RPMI8226 (cell line): ENCODE results near the gene SWAP70.

Experiments used
- DNase-seq: peaks from one replicate; pipeline ENCODE4 v3.0.0-alpha.2; 2015

SWAP70 gene

DNA sequence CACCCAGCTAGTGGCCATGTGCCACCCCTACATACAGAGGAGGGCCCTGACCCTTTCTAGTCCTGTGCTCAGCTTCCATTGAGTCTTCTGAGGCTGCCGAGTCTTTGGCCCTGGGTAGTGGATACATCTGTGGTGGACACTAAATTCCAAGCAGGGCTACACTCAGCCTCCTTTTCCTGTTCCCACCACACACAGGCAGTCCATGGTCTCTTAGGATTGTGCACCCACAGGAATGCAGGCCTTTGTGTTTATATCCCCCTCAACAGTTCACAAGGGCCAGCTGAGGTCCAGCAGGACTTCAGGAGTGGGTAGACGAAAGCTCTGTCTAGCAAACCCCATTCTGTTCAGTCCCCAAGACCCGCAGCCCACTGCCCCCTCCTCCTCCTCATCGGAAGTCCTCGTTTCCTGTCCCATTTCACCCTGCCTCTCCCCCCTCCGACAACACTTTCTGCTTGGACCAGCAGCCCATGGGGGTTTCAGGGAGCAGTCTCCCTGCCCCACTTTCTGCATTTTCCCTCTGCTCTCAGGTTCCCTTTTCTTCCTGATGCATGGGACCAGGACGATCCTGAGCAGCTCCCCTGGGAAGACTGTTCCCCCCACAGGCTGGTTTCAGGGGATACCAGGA lies 91.8 kb downstream of the SWAP70 start:
- DNase-seq, result no peak

DNA sequence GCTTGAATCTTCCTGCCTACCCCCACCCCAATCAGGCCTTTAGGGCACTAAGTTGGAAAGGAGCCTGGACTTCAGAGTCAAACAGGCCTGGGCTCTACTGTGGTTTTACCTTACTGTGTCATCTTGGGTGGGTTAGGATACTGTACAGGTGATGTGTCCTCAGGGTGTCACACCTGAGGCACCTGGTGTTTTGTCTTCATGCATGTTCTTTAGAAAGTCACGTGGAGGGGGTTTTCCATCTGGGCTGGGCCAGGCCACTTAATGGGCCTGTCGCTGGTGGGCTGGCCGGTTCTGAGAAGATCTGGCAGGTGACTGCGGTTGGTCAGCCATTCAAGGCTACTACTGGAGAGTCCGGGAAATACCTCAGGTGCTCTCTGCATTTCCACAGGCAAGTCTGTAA lies 92.6 kb downstream of the SWAP70 start:
- no peak for DNase-seq

DNA sequence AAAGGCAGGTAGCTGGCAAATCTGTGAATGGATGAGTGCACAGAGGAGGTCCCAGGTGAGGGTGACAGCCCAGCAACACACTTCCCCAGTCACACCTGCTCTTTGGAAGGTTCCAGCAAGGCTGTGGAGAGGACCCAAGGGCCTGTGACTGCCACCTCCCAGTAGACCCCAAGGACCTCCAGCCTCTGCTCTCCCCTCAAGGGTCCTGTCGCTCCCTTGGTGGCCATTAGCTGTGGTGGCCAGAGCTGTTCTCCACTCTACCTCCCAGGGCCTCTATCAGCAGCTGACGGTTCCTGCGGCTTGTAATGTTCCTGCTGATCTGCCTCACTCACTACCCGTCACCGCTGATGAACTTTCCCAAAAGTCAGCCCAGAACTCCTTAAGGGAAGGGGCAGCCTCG lies 93.0 kb downstream of the SWAP70 start:
- no peak for DNase-seq

DNA sequence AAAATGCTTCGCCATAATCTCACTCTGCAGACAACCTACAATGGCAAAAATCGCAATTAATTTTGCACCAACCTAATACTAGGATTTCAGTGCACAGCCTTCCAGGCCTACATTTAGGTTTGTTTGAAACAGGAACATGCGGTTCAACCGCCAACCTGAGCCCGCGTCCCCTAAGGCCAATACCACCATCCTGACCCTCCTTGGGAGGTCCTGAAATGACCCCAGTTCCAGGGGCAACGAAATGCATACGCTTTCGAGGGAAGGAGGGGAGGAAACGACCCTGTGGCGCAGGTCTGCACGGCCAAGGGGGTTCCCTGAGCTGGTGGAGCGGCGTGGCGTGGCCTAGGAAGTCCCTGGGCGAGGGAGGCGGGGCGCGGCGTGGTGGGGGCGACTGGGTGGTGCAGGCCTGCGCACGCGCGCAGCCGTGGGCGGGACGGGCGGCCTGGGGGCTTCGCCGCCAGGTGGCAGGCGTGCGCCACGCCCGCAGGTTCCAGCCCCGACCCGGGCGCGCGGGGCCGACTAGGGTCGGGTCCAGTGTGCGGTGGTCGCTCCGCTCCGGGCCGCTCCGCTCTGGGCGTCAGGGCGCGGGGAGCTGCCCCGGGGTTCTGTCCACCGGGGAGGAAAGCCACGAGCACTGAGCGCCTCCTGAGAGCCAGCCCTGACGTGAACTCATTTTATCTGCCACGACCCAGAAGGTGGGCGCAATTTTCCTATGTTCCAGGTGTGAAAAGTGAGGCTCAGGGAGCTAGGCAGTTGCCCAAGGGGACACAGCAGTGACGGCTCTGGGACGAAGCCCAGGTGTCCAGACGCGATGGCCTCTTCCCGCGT lies 94.1 kb downstream of the SWAP70 start:
- peak; percentile 88 for DNase-seq

DNA sequence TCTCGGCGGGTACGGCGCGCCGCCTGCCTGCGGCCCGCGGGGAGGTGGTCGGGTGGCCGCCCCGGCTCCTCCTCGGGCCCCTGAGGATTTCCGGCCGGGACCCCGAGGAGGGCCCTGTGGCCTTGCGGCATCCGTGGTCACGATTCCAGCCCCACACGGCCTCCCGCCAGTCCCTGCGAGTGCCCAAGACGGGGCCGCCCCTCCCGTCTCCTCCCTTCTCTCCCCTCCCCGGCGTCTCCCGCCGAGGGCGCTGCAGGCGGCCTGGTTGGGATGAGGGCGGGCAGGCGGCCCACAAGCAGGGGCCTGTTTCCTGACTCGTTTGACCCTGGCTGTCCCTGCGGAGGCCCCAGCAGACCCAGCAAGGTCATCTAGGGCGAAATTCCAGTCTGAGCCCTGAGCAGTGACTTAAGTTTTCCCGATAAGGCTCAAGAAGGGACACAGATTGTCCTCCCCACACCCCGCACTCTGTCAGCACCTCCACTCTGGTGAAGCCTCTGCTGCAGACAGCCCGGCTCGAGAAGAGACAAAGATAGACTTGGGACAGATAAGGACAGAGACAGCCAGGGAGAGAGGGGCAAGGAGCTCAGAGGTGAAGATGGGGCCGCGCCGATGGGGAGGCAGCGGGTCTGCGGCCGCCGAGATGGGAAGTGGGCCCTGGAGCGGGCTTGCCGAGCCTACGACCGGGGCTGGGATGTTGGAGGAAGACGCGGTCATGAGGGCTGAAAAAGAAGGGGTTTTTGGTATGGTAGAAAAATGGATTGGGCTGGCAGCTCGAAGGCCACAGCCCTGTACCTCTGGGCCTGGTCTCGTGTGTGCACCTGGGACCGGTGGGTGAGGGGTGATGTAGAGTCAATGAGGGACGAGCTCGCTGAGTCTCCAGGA lies 95.0 kb downstream of the SWAP70 start:
- peak; percentile 66 for DNase-seq

DNA sequence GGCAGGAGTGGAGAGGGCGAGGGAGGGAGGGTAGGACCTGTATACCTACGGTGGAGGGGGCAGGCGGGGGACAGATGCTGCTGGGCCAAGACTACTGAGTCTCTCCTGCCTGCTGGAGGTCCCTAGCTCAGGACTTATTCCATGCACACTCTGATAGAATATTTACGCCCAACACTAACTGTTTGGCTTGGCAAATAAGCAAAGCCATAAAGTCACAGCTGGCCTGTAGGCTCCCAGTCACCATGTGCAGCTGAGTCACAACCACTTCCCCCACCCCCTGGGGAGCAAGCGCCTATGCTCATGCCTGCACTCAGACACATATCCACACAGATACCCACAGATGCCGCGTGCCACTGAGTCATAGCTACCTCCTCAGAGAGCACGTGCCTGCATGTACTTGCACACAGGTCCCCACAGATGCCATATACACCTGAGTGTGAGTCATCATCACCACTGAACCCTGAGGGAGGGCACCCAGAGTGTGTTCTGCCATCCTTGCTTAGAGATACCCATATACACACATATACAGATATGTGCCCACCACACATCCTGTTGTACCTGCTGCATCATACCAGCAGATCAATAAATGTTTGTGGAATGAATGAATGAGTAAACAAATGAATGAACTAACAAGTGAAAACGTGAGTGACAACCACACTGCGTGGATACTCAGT lies 95.8 kb downstream of the SWAP70 start:
- peak; percentile 69 for DNase-seq

DNA sequence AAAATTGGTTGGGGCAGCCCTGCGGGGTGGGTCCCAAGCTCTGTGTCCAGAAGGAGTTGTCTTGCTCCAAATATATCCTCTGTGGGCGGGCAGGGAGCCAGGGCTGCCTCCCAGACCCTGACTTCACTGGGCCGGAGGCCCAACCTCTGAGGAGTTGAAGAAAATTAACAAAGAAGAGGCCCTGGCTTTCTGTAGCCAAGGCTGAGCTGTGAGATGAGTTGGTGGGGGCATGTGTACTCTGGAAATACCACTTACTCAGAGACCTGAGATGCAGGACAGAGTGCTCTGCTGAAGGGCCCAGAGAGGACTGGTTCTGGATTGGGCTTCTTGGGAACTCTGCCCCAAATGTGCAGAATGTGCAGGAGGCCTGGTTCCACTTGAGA lies 96.3 kb downstream of the SWAP70 start:
- DNase-seq, result no peak

DNA sequence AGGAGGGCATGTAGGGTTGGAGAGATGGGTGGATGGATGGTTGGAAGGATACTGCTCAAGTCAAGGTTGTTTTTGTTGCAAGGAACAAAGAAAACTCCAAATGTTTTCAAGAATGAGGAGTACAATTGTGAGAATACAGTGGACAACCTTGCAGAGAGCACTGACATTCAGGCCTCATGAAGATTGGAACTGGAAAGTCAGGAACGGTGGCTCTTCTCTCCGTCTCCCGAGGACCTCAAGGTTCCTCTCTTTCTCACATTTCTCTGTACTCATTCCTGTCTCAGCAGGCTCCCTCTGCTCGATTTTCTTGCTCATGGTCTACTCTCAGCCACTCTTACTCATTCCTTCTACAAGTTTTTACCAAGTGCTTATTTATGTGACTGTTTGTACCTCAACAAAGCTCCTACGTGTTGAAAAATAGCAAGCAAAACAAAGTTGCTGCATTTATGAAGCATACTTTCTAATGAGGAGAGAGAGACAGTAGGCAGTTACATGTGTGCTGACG lies 97.6 kb downstream of the SWAP70 start:
- DNase-seq, result no peak

DNA sequence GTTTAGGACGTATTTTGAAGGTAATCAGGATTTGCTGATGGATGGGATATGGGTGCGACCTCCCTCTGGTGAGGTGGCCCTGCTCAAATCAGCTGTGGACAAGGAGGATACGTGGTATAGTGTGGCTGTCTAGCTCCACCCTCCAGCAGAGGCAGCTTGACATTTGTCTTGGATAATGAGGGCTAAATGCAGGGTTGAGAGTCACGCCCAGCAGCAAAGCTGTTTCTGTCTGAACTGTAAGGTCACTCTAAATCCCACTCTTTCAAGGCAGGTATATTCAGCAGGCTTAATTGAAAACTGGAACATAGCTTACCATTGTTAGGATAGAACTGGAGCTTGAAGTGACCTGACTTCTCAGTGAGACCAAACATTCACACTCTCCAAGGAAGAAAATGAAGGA lies 98.7 kb downstream of the SWAP70 start:
- no peak for DNase-seq

DNA sequence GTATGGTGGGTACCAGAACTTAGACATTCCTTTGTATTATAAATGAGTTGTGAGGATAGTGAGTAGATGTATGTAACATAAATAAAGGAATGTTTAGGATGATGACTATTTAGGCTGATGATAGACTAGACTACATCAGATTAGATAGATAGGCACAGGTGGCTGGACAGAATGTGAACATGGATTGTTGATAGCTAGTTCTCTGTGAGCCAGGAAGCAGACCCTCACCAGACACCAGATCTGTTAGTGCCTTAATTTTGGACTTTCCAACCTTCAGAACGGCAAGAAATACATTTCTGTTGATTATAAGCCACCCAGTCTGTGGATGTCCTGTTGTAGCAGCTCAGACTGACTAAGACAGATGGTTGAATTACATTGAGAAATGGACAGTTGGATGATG lies 99.4 kb downstream of the SWAP70 start:
- no peak for DNase-seq

DNA sequence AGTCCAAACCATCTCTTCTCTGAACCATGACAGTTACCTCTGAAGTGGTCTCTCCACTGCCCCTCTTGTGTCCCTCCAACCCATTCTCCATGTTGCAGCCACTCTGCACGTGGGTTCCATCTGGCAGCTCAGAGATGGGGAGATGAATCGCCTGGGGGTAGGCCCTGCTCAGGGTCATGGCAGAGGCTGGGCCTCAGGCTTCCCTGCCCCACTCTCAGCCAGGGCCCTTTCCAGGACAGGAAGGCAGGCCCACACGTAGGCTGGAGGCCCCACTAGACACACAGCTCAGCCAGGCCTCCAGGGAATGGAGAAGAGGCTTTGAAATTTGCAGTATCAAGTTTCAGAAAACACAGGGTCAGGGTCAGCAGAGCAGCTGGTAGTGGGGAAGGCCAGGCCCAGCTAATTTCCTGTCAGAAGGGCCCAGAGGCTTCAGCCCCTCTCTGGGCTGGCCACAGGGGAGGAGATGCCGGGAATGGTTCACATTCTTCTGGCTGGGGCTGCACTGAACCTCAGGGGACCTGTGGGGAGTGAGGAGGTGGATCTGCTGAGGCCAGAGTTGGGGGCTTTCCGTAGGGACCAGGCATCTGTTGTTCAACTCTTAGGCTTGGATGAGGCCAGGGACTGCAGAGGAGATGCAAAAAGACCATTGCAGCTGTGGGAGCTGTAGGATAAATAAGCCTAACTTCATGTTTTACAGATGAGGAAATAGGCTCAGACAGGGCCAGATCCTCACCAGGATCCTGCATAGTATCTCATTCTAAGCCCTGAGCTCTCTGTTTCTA lies 101.6 kb downstream of the SWAP70 start:
- DNase-seq, result no peak

DNA sequence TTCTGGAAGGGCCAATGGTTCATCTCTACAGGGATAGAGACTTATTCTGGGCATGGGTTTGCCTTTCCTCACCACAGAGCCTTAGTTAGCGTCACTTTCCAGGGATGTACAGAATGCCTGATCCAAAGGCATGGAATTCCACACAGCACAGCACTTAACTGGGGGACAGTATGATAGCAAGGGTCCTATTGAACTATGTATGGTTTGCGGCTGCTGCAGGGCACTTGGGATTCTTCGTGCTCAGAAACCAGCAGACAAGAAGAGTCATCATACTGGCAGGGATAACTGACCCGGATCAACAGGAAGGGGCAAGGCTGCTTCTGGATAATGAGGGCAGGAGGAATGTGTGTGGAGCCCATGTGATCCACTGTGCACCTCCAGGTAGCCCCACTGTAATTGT lies 105.7 kb downstream of the SWAP70 start:
- no peak for DNase-seq

DNA sequence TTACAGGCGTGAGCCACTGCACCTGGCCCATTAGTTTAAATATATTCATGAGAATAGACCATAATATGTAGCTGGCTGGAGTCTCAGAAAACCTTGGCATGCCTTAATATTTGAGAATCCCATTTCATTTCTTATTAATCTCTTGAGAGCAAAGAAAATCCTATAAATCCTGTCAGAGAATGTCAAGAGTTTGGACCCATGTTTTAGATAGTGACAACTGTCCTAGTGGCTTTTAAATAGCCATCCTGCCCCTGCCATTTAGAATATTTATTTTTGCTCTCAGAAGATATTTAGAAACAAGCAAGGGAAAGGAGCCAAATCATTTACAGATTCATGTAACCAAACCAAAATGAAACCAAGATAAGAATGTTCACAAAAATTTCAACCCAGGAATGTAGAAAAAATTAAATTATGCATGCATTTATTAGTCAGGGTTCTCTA lies 107.2 kb downstream of the SWAP70 start:
- DNase-seq, result no peak

DNA sequence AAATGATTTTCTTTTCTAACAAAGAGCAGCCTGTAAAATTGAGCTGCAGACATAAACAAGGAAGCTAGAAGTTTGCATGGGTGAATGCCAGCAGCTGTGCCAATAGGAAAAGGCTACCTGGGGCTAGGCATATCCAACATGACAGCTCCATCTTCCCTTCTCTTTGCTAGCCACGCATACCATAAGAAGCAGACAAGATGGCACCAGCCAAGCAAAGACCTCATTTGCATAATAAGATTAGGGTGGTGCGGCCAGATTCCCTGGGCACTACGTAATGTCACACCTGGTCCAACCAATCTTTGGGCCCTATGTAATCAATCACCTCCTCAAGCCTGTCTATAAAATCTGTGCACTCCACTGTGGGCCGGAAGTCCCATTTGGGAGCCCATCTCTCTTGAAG lies 108.3 kb downstream of the SWAP70 start:
- no peak for DNase-seq

DNA sequence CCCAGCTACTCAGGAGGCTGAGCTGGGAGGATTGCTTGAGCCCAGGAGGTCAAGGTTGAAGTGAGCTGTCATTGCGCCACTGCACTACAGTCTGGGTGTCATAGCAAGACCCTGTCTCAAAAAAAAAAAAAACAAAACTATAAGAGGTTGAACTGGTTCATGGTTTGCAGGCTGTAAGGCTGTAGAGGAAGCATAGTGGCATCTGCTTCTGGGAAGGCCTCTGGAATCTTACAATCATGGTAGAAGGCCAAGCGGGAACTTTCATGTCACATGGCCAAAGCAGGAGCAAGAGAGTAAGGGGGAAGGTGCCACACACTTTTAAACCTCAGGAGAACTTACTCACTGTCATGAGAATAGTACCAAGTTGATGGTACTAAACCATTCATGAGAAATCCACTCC lies 109.6 kb downstream of the SWAP70 start:
- DNase-seq, result no peak

DNA sequence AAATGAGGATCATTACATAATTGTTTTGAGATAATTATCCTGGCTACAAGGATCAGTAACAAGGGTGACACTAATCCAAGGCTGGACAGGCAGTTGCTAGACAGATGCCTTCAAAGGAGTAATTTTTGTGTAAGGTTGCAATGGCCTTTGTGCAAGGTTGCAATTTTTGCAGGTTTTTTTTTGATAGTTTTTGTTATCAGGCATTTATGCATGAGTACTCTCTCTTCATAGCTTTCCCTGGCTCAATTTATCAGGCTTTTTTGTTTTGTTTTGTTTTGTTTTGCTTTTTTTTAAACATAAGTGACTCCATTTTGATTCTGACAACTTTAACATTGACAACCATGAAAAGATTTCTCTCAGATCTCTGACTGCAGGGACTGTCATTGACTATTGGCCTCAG lies 110.2 kb downstream of the SWAP70 start:
- DNase-seq, result no peak

DNA sequence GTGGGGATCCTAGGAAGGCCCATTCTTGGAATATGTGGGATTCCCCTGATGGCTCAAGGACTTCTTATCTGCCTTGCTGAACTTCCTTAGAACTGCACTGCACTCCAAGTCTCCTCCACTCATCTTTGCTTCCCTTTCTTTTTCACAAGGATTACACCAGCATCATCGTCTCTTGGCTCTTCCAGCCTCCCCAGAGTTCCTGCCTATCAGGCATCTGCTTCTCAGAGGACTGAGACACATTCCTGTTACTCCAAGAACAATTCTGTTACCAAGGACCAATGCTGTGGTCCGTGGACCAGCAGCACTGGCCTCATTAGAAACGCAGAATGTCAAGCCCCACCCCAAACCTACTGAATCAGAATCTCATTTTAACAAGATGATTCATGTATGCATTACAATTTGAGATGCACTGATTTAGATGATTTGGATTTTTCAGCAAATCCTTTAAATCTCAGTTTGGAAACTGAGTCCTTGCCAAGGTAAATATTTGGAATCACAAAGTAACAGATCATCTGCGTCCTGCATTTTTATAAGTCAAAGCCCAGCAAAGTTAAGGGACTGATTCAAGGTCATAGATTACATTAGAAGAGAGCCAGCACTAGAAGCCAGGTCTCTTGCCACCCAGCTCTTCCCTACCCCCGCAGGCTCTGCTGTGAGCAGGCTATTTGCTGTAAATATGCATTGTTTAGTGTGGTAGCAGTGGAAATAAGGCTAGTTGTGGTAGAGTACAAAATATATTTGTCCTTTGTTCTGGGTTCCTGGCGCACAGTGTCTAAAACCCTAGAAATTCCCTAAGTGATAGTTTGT lies 110.9 kb downstream of the SWAP70 start:
- no peak for DNase-seq

DNA sequence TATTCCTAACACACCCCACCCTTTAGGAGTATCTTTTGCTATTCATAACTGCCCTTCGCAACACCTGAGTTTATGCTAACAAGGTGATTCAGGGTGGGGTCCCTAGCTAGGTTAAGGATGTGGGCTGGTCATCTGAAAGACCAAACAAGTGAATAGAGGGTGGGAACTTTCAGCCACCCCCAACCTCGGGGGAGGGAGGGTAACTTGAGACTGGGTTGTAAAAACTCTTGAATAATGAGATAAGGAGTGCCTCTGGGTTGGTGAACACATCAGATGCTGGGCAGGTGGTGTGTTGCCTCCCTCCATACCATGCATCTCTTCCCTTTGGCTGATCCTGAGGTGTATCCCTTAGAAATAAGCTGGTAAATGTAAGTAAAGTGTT lies 111.5 kb downstream of the SWAP70 start:
- DNase-seq, result no peak

DNA sequence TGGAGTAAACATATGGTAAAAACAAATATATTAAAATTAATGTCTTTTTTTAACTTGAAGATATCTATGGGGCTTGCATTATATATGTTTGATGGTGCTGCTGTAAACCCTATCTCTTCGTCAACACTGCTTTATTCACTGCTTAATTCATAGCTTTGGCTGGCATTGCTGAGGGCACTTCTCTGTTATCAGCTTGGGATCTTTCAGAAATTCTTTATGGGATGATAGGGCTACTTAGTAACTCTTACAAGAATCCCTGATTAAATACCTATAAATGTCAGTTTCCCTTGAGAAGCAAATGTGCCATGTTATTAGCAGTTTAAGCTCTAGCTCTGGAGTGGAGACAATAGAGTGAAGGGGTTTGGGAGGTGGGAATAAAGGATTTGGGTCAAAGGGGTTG lies 112.3 kb downstream of the SWAP70 start:
- DNase-seq, result no peak

DNA sequence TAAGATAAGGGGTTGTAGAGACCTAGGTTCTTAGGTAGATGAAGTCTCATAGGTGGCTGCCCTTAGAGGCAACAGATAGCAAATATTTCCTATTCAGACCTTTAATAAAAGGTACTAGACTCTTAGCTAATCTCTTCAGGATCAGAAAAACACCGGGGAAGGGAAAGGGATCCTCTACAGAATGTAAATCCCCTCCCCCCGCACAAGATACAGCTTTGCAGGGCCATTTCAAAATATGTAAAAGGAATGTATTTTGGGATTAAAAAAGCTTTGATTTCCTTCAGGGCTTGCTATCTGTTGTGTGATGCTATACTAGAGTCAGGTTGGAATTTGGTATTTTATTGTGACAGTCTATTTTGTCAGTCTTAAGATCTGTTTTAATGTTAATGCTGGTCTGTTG lies 113.2 kb downstream of the SWAP70 start:
- DNase-seq, result no peak

DNA sequence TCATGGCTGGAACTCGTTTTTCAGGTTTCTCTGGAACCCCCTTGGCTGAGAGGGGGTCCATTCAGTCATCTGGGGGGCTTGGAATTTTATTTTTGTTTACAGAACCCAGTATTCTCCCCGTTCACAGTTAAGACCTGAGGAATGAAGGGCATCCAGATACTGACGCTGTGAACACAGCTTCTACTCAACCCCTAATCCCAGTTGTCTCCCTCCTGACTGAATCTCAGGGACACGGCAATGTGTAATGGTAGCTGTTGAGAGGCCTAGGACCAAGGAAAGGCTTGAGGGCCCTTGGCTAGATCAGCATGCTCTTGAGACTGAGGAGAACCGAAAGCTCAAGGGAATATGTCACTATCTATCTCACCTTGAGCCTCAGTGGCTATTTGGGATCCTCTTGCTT lies 113.6 kb downstream of the SWAP70 start:
- no peak for DNase-seq
